ENCODE measurements around the gene CGREF1. TPM values are rescaled to one million over a fixed set of nuclear protein-coding genes. Genes with fewer than 3 reads are reported as not detected.

Gene CGREF1
- total and polyA plus RNA-seq, 2 donors (not counting 3 experiments of a cell fraction or from before 2014, with no cell fraction given): 2.9 to 5.8 TPM

DNA sequence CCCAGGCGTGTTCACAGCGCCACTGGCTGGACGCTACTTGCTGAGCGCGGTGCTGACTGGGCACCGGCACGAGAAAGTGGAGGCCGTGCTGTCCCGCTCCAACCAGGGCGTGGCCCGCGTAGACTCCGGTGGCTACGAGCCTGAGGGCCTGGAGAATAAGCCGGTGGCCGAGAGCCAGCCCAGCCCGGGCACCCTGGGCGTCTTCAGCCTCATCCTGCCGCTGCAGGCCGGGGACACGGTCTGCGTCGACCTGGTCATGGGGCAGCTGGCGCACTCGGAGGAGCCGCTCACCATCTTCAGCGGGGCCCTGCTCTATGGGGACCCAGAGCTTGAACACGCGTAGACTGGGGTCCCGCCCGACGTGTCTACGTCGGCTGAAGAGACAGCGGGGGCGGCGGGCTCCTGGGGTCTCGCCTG is 33.2 kb downstream of the CGREF1 start:
- peak overlapping the region; percentile 55 to 73 (median 64) for H3K4me3 ChIP-seq (replicated peaks in 1 of 3; ENCODE audit: insufficient read depth in 1 of 3, low read depth in 1 of 3, low read length in 3 of 3)
- no peaks in the 10 kb centered on the region for H4K20me1 ChIP-seq (replicated peaks; ENCODE audit: control insufficient read depth, extremely low read depth, insufficient read depth, low read length)
- TSS peak; percentile 65 for BruUV-seq (replicated peaks)
- H2AFZ ChIP-seq (ENCODE audit: low read depth, low read length): peak overlapping the region; percentile 88
- H3K79me2 ChIP-seq (ENCODE audit: control insufficient read depth, insufficient read depth, low read length): no peaks in the 10 kb centered on the region
- H3K4me2 ChIP-seq (ENCODE audit: insufficient read depth, low read length): peak overlapping the region; percentile 72
- peaks cover 12% of the 10 kb centered on the region for H3K4me1 ChIP-seq (ENCODE audit: control insufficient read depth, extremely low read depth, insufficient read depth, low read length)
- ChIA-PET POLR2A (no interaction called here), CTCF (interaction anchor here (0.6 to 6.0 kb wide), 17 partner anchors 9 to 239 kb away, joined by 3 to 55 read pairs (median 4); partner anchors contain the start of genes AGBL5, OST4 and TRIM54)
- no peaks in the 10 kb centered on the region for H3K27me3 ChIP-seq (ENCODE audit: control insufficient read depth in 2 of 2, insufficient read depth in 2 of 2, low read length in 2 of 2)
- peak overlapping the region; percentile 69 for H3K9ac ChIP-seq (replicated peaks; ENCODE audit: extremely low read depth, insufficient read depth, low read length)
- H3K36me3 ChIP-seq (ENCODE audit: control insufficient read depth in 2 of 2, extremely low read depth in 1 of 2, insufficient read depth in 2 of 2, low read length in 2 of 2): no peaks in the 10 kb centered on the region
- no peaks in the 10 kb centered on the region for H3K9me3 ChIP-seq (replicated peaks; ENCODE audit: control insufficient read depth, insufficient read depth, low read length)
- peak overlapping the region; percentile 51 for H3K27ac ChIP-seq (ENCODE audit: insufficient read depth, low read depth, low read length)
- peak; percentile 93 for FAIRE-seq
- dilution Hi-C loops (cut with MboI; ENCODE audit: extremely low pct_ligation_motif_present, low sequenced_read_pairs) (no loop called here), intact Hi-C loops (cut with micrococcal nuclease) (loop anchor here (1.0 to 5.0 kb wide), 9 partner anchors 14 to 238 kb away; partner anchors contain the start of genes ATRAID, DPYSL5, OST4 and PREB)
- H3K9me1 ChIP-seq (replicated peaks; ENCODE audit: control insufficient read depth, extremely low read depth, insufficient read depth, low read length): no peaks in the 10 kb centered on the region
- peak; percentile 78 for DNase-seq (ENCODE audit: low read depth, low spot score)
- TF ChIP-seq POLR2AphosphoS5 (IDR thresholded peaks at IDR 0.05; ENCODE audit: insufficient read depth, low read depth, low read length) (peak; percentile 19), POLR2A (IDR thresholded peaks at IDR 0.05; ENCODE audit: low read depth, low read length) (no peak)
- TF ChIP-seq, protein P1, sequence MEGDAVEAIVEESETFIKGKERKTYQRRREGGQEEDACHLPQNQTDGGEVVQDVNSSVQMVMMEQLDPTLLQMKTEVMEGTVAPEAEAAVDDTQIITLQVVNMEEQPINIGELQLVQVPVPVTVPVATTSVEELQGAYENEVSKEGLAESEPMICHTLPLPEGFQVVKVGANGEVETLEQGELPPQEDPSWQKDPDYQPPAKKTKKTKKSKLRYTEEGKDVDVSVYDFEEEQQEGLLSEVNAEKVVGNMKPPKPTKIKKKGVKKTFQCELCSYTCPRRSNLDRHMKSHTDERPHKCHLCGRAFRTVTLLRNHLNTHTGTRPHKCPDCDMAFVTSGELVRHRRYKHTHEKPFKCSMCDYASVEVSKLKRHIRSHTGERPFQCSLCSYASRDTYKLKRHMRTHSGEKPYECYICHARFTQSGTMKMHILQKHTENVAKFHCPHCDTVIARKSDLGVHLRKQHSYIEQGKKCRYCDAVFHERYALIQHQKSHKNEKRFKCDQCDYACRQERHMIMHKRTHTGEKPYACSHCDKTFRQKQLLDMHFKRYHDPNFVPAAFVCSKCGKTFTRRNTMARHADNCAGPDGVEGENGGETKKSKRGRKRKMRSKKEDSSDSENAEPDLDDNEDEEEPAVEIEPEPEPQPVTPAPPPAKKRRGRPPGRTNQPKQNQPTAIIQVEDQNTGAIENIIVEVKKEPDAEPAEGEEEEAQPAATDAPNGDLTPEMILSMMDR (IDR thresholded peaks at IDR 0.05; ENCODE audit: extremely low read depth in 1 of 2, insufficient read depth in 1 of 2, low read depth in 1 of 2, low read length in 2 of 2): peak; percentile 51 to 75

DNA sequence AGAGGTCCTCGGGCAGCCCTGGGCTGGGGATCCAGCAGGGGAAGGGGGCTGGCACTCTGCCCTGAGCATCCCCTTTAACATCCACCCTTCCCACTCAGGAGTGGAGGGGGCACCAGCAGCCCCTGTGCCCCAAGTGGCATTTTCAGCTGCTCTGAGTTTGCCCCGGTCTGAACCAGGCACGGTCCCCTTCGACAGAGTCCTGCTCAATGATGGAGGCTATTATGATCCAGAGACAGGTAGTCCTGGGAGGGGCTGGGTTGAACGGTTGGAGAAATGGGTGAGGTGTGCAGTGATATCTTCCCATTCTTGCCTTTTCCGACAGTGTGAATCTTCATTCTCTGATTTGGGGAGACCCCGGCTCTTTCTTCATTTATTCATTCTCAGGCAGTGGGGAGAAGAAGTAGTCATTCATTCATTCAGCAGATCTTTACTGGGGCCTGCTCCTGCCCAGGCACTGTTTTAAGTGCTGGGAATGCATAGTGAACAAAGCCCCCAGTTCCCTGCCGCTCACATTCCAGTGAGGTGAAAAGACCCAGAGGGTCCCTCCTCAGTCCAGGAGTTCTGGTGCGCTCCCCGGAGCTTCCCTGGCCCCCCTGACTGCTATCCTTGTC is 33.8 kb downstream of the CGREF1 start:
- ChIA-PET CTCF (interaction anchor here (0.6 to 6.0 kb wide), 15 partner anchors 9 to 235 kb away, joined by 3 to 55 read pairs (median 4); partner anchors contain the start of genes AGBL5, OST4 and TRIM54), POLR2A (no interaction called here)
- intact Hi-C loops (cut with micrococcal nuclease): loop anchor here (1.0 to 5.0 kb wide), 2 partner anchors 14 to 238 kb away; partner anchors contain the start of genes DPYSL5 and OST4
- no peaks in the 10 kb centered on the region for H3K79me2 ChIP-seq (ENCODE audit: control insufficient read depth, insufficient read depth, low read length)
- no peaks in the 10 kb centered on the region for H3K9me3 ChIP-seq (replicated peaks; ENCODE audit: control insufficient read depth, insufficient read depth, low read length)
- no peaks in the 10 kb centered on the region for H3K9me1 ChIP-seq (replicated peaks; ENCODE audit: control insufficient read depth, extremely low read depth, insufficient read depth, low read length)
- no TSS peak for BruUV-seq (replicated peaks)
- H3K9ac ChIP-seq (replicated peaks; ENCODE audit: extremely low read depth, insufficient read depth, low read length): no peak overlapping the region
- DNase-seq (ENCODE audit: low read depth, low spot score): no peak
- H3K4me2 ChIP-seq (ENCODE audit: insufficient read depth, low read length): peak overlapping the region; percentile 72
- peaks cover 12% of the 10 kb centered on the region for H3K4me1 ChIP-seq (ENCODE audit: control insufficient read depth, extremely low read depth, insufficient read depth, low read length)
- H2AFZ ChIP-seq (ENCODE audit: low read depth, low read length): no peak overlapping the region
- no peaks in the 10 kb centered on the region for H3K27me3 ChIP-seq (ENCODE audit: control insufficient read depth in 2 of 2, insufficient read depth in 2 of 2, low read length in 2 of 2)
- H4K20me1 ChIP-seq (replicated peaks; ENCODE audit: control insufficient read depth, extremely low read depth, insufficient read depth, low read length): no peaks in the 10 kb centered on the region
- dilution Hi-C loops (cut with MboI; ENCODE audit: extremely low pct_ligation_motif_present, low sequenced_read_pairs): no loop called here
- H3K4me3 ChIP-seq (replicated peaks in 1 of 3; ENCODE audit: insufficient read depth in 1 of 3, low read depth in 1 of 3, low read length in 3 of 3): peak overlapping the region in 1 of 3 experiments; percentile 55
- no peak overlapping the region for H3K27ac ChIP-seq (ENCODE audit: insufficient read depth, low read depth, low read length)
- FAIRE-seq: no peak
- H3K36me3 ChIP-seq (ENCODE audit: control insufficient read depth in 2 of 2, extremely low read depth in 1 of 2, insufficient read depth in 2 of 2, low read length in 2 of 2): no peaks in the 10 kb centered on the region
- no peak for TF ChIP-seq POLR2AphosphoS5 (IDR thresholded peaks at IDR 0.05; ENCODE audit: insufficient read depth, low read depth, low read length)
- TF ChIP-seq MYC (IDR thresholded peaks at IDR 0.05; ENCODE audit: low read depth, low read length): no peak
- TF ChIP-seq FOS (IDR thresholded peaks at IDR 0.05; ENCODE audit: borderline replicate concordance, insufficient read depth, low read length): no peak
- TF ChIP-seq POLR2A (IDR thresholded peaks at IDR 0.05; ENCODE audit: low read depth, low read length): no peak
- no peak for TF ChIP-seq EZH2 (IDR thresholded peaks at IDR 0.05; ENCODE audit: borderline replicate concordance, low read depth, low read length, severe bottlenecking)
- TF ChIP-seq, protein P2, sequence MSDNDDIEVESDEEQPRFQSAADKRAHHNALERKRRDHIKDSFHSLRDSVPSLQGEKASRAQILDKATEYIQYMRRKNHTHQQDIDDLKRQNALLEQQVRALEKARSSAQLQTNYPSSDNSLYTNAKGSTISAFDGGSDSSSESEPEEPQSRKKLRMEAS (IDR thresholded peaks at IDR 0.05; ENCODE audit: insufficient read depth, insufficient read length): no peak
- TF ChIP-seq GATA2 (IDR thresholded peaks at IDR 0.05; ENCODE audit: insufficient read depth, insufficient read length, low read depth, low read length): no peak
- TF ChIP-seq, protein P1 (IDR thresholded peaks at IDR 0.05; ENCODE audit: extremely low read depth in 1 of 2, insufficient read depth in 1 of 2, low read depth in 1 of 2, low read length in 2 of 2): no peak
- no peak for TF ChIP-seq JUN (IDR thresholded peaks at IDR 0.05; ENCODE audit: borderline replicate concordance, insufficient read depth, insufficient read length, low read depth)

All from endothelial cell of umbilical vein (primary cell).